Dedifferentiated amniotic fluid mesenchymal stem cell (primary cell): ENCODE results near the gene VAPA.

Experiments
- DNase-seq: peaks from one replicate; pipeline ENCODE4 v3.0.0-alpha.2; 2016; ENCODE audit errors: extremely low spot score

VAPA gene

GRCh38 chr18:9914584-9915290, 921 bp downstream of the VAPA start:
- DNase-seq, result peak; percentile 70

- DNase-seq, result no peak
Observed at GRCh38 chr18:9915291-9916076, 1.7 kb downstream of the VAPA start.

GRCh38 chr18:9916077-9916639, 2.3 kb downstream of the VAPA start:
- DNase-seq, result no peak

- DNase-seq, result no peak
Observed at GRCh38 chr18:9916808-9917207, 3.0 kb downstream of the VAPA start.

- no peak for DNase-seq
Observed at GRCh38 chr18:9918016-9918680, 4.3 kb downstream of the VAPA start.

- DNase-seq, result no peak
Observed at GRCh38 chr18:9919564-9920232, 5.9 kb downstream of the VAPA start.

- DNase-seq, result no peak
Observed at GRCh38 chr18:9922592-9923311, 8.9 kb downstream of the VAPA start.

- DNase-seq, result no peak
Observed at GRCh38 chr18:9924371-9924943, 10.6 kb downstream of the VAPA start.

- no peak for DNase-seq
Observed at GRCh38 chr18:9925369-9925768, 11.6 kb downstream of the VAPA start.

GRCh38 chr18:9925795-9926194, 12.0 kb downstream of the VAPA start:
- DNase-seq, result no peak

- DNase-seq, result no peak
Observed at GRCh38 chr18:9926223-9926894, 12.5 kb downstream of the VAPA start.

GRCh38 chr18:9926977-9927376, 13.2 kb downstream of the VAPA start:
- no peak for DNase-seq

- no peak for DNase-seq
Observed at GRCh38 chr18:9927392-9928063, 13.7 kb downstream of the VAPA start.

- DNase-seq, result no peak
Observed at GRCh38 chr18:9928646-9929259, 14.9 kb downstream of the VAPA start.

GRCh38 chr18:9930299-9930884, 16.6 kb downstream of the VAPA start:
- no peak for DNase-seq

GRCh38 chr18:9931146-9931545, 17.3 kb downstream of the VAPA start:
- DNase-seq, result no peak

- DNase-seq, result no peak
Observed at GRCh38 chr18:9931678-9932077, 17.9 kb downstream of the VAPA start.

GRCh38 chr18:9933865-9934264, 20.0 kb downstream of the VAPA start:
- DNase-seq, result no peak

GRCh38 chr18:9934274-9934673, 20.5 kb downstream of the VAPA start:
- no peak for DNase-seq
